NCI-H345 treated with DMSO at 0.1 percent for 48 hours (cell line): ENCODE data around the gene HDLBP.

ENCODE experiments used
- DNase-seq: peaks from one replicate; lab custom pipeline; 2025; ENCODE audit not compliant: unreplicated experiment; lab: John Stamatoyannopoulos, UW

Gene HDLBP

DNA sequence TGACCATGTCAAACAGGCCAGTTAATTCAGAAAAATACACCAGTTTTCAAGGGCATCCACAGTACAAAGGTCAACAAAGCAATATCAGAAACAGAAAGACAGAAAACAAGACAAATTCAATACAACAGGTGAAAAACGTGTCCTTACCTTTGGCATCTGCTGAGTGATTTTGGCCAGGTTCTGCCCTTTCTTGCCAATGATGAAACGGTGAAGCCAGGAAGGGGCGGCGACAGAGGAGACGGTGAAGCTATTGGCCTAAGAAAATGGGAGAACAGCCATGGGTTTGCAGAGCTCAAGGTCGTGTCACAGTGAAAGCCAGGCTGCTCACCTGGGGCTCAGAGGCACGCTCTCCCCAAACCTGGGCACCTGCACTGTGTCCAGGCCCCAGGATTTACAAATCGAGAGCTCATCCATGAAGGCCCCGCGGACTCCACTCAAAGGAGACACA is 60.5 kb downstream of the HDLBP start:
- DNase-seq = no peak

DNA sequence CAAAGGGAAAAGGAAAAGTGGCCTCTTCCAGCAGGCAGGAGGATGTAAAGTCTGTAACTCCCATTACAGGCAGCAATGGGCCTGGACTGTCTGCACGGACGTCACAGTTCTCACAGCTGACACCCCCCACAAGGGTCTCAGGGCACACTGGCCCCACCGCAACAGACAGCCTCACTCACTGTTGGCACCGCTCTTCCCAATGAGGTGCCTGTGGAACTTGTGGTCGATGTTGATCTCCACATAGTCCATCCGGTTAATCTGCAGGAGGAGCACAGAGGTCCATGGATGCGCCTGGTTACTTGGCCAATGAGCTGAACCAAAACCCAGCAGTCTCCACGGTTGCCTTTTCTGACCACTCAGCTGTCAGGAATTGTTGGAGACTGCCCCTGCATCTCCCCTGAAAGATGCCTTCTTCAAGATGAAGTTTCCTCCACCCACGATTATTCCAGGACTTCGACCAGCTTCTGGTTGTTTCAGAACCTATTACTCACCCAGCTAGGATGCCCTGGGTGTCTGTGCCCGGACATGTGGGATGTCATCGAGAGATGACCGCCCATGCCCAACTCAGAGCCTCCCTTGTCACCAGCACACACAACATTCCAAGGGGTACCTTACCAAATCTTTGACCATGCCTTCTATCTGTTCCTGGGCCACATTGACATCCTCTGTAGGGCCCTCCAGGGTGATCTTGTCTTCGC is 62.5 kb downstream of the HDLBP start:
- DNase-seq = no peak

DNA sequence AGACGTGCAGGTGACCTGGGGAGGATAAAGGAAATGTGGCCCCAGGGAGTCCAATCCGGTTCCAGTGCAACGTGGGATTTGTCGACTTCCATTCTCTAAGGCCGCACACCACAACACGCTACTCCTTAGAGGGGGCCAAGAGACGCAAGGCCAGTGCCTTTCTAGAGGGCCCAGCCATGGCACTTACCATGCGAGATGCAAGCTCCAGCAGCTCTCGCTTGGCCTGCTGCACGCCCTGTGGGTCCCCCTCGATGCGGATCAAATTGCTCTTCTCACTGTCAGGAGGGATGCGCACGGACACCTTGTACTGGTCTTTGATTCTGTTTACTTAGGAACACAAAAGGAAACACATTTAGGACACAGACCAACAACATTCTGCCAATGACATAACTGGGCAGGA is 65.8 kb downstream of the HDLBP start:
- DNase-seq = no peak

DNA sequence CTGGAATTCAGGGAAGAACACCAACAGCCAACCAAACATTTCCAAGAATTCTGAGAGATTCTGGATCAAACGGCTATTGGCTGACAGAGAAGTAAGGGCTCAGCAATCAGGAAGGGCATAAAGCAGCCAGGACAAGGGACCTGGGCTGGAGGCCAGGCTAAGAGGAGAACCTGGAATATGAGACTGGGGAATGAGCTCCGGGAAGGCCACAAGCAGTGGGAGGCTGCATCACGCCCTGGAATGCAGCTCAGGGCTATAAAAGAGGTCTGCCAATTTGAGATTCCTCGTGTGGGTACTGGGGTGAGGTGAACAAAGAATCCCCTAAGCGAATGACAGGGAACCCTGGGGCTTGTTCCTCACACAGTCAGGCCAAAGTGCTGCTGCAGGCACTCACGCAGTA is 66.6 kb downstream of the HDLBP start:
- no peak for DNase-seq

DNA sequence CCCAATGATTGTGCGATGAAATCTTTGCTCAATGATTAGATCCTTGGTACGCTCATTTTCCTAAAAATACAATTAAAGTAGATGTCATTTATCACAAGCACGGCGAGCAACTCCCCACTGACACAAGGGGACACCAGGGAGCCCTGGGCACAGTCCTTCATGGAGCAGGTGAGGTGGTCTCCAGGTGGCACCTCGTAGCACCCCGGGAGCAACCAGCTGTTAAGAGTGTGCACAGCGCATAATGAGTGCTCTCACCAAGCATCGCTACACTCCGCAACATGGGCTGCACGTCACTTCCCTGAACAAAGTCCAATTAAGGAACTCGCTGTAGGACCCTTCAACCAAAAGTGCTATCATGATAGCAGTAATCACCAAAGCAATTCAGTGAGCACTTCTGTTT is 67.2 kb downstream of the HDLBP start:
- no peak for DNase-seq

DNA sequence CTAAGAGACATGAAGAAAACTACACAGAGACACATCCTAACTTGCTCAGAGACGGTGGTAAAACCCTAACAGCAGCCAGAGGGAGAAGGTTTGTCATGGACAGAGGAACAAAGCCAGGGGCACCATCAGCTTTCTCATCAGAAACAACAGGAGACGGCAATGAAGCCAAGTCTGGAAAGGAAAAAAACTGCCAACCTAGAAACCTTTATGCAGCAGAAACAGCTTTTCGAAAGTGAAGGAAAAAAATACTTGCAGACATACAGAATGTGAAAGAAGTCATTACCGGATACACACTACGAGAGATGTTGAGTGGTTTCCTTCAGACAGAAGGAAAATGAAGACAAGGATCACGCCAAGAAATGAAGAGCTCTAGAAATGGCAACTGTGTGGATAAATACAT is 71.1 kb downstream of the HDLBP start:
- DNase-seq = no peak

DNA sequence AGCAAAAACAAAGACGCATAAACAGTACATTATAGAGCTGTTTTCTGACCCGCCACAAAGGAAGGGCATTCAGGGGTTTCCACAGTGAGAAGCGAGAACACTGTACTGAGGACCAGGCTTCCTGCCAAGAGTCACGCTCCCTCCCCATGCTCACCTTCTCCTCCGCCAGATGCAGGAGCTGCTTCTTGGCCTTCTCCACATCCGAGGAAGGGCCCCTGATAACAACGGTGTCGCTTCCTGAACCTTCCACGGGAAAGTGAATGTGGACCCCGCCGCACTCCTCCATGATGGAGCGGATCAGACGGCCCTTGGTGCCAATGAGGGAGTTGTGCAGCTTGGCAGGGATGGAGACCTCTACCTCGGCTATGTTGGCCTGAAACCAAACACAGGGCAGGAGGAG is 73.2 kb downstream of the HDLBP start:
- DNase-seq = no peak

DNA sequence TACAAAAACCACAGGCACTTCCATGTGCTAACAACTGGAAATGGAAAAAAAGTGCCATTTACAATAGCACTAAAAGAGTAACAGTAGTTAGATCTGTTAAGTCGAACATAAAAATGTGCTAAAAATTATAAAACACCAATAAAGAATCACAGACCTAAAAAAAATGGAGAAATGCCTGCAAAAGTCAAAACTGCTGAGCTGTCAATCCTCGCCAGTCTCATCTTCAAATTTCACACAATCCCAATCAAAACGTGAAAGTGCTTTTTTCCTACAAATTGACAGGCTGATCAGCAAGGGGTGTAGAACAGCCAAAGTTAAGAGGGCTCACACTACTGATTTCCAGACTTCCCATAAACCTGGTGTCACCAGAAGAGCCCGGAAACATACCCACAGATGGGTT is 73.8 kb downstream of the HDLBP start:
- DNase-seq = no peak

DNA sequence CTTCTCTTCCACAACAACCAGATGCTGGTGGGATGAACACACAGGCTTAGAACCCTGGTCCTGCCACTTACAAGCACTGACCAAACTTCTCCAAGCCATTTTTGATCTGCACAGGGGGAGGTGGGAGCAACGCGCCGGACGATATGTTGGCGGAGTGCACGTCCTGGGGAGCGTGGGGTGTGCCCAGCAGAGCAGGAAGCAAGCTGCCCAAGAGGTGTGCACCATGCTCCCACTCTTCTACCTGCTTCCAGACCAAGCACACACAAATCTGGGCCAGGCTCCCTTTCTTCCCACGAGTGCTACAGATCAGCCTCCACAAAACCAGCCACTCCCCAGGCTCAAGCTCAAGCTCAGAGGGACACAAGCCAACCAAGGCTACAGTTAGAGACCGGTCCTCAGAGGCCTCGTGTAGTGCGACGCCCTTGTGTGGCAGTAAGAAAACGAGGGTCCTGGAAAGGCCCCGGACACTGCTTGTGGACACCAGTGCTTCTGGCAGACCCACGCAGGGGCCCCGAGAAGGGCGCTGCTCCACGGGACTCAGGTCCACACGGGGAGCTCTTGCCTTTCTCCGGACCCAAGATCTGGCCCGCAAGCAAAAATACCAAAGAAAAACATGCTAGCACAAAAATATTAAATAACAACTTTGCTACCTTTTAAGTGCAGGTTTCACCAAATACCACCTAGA is 75.0 kb downstream of the HDLBP start:
- no peak for DNase-seq

DNA sequence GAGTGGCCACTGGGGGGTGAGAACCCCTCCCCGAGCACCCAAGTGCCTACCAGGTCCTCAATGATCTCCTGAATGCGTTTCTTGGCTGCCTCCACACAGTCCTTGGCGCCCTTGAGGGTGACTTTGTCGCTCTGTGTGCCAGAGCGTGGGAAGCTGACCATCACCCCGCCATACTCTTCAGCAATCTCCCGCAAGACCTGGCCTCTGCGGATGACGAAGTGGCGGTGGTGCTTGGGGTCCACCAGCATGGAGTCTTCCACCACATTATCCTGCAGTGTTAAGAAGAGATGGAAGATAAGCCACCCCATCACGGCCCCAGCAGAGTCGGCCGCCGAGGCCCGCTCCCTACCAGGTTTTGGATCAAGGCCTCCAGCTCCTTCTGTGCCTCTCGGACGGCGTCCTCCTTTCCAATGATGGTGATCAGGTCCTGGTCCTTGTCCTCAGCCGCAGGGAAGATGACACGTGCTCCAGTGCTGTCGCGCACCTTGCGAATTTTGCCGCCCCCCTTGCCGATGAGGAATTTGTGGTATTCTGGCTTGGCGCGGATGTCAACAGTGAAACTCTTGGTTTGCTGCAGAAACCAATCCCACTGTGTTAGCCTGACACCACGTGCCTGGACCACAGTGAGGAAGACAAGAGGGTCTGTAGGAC is 75.8 kb downstream of the HDLBP start:
- DNase-seq = no peak

DNA sequence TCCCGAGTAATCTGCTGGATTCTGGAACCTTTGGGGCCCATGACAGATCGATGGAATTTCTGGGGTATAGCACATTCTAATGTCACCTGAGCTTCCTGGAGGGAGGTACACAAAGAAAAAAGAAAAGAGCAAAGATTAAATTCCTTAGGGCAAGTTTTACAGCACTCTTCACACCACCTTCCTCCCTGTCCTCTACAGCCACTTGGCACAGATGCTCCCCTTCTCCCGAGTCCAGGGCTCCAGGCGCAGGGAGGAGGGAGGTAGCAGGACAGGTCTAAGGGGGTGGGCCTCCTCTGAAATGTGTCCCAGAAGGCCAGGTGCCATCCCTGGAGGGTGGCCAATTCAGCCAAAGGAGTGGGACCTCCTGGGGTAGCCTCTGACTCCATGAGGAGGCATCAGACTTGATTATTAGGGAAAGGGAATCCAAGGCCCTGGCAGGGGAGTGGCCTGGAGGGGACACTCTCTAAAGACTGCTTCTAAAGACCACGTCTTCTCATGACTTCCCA is 76.7 kb downstream of the HDLBP start:
- no peak for DNase-seq

DNA sequence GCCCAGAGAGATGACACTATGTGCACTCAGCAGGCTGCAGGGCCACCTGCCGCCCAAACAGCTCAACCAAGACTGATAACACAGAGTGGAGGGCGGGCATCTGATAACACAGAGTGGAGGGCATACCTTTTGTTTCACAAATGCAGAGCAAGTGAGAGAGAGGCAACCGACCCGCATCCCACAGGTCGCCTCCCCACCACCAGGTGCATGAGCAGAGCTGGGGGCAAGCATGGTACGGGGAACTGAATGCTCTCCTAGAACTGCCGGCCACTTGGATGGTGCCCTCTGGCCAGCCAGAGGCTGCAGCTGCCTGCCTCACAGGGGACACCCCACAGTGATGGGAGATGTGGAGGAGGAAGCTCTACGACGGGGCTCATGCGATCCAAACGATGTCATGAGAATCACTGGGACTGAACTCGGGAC is 77.5 kb downstream of the HDLBP start:
- DNase-seq = peak; percentile 59

DNA sequence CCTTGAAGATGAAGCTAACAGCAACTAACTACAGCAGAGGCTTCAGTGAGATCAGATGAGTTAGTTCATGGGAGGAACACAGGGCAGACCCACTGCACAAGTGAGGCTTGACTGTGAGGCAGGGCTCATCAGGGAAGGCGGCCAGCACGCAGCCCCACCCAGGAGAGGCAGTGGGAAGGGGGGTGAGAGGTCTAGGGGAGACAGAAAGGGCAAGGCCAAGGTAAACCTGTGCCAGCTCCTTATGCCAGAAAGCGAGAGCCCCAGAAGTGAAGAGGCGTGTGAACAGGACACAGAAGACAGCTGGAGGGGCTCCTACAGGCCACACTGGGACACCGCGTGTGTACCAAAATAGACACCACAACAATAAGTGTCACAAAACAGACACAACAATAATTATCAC is 78.4 kb downstream of the HDLBP start:
- DNase-seq = no peak

DNA sequence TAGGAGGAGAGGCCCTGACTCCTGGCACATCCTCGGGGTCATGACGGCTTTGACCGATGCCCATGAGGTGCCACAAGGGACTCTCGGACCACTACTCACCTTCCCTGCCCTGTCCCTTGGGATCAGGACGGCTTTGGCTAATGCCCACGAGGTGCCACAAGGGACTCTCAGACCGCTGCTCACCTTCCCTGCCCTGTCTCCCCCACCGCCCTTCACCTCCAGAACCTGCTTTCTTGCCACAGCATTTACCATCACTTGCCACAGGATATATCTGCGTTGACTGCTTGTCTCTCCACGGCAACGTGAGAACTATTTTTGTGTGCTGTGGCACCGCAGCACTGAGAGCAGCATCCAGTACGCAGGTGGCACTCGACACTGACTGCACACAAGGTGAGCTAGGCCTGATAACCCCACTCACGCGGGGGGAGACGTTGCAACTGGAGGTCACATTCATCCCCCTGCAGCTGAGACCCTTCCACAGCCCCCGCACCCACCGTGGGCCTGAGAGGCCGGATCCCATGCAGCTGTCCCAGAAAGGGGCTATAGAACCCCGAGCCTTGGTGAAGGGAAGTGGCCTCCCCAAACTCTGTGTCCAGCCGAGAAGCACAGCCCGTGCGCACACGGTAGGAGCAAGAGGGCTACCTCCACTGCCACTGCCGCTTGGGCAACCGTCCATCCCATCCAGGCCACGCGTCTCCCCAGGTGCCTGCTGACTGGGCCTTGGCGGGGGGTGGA is 79.4 kb downstream of the HDLBP start:
- DNase-seq = no peak

DNA sequence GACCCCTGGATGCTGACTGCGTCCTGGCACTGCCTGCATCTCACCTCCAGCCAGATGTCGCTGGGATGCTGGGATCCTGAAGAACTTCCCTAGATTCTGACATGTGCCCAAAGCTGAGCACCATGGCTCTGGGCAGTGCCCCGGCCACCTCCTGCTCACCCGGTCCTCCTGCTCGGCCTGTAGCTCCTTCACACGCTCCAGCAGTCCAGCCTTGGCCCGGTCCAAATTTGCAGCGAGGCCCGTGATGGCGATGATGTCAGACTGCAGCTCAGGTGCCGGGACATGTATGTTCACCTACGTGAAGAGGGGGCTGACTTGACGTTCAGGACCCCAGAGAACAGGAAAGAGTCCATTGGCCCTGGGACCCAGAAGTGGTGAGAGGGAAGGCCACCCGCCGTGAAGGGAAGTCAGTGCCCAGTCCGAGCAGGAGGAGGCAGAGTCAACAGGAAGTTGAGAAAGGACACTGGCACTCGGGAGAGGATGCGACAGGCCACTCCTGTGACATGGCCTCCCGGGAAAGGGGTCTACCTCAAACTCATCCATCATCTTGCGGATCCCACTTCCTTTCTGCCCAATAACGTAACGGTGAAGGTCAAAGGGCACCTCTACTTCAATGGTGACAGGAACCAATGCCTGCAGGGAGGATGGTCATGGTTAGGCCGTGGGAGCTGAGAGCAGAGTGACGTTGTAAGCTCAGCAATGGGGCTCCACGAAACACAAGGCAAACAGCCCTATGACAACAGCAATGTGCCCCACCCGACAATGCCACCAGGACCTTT is 80.3 kb downstream of the HDLBP start:
- DNase-seq = no peak

DNA sequence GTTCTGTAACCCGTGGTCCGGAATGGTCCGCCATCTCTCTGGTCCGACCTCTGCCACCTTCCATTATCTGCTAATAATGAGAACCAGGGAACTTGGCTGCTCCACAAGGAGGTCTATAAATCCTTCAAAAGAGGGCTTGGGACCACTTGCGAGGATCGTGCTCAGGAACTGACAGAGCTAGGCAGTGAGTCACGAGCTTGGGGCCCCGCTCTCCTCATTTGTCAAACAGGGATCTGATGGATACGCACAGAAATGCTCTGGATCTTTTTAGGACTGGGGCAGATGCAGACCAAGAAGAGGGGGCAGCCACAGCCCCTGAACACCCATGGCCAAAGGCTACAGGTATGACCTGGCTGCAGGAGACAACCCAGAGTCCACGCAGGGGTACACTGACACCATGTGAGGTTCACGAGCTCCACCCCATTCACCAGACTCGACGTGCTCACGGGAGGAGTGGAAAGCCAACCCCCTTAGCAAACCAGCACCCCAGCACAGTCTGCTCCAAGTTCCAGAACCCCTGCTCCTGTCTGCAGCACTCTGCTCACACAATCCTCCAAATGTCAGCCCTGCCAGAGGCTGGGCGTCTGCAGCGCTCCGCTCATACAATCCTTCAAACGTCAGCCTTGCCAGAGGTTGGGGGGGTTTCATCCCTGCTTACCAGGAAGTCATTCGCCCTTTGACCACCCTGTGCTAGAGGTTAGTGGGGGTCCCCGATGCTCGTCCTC is 81.2 kb downstream of the HDLBP start:
- no peak for DNase-seq

DNA sequence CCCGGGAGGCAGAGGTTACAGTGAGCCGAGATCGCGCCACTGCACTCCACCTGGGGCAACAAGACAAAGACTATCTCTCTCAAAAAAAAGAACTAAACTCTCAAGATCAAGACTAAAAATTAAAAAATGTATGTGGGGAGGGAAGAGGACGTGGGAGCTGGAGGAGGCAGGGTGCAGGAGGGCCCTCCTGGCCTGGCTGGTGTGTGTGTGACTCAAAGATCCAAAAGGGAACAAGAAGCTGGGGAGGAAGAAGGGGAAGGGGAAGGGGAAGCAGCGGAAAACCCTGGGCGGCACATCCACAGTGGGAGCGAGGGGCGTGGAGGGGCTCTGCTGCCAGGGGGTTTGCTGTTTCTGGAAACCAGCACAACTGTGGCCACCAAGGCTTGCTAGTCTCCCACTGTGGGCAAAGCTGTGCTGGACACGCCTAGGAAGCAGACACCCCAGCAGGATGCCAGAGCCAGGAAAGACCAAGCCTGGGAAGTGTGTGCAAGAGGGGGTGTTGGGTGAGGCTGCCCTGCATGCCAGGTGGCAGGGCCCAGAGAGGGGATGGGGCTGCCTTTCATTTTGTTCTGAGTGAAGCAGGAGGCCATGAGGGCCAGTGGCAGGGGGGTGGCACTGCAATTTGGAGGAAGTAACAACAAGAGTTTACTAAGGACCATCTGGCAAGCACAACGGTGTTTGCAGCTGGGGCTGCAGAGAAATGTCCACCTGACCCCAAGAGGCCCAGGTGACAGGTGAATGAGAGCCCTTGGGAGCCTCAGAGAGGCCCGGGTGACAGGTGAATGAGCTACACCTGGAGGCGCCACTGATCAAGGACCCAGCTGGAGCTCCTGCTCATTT is 82.5 kb downstream of the HDLBP start:
- DNase-seq = no peak

DNA sequence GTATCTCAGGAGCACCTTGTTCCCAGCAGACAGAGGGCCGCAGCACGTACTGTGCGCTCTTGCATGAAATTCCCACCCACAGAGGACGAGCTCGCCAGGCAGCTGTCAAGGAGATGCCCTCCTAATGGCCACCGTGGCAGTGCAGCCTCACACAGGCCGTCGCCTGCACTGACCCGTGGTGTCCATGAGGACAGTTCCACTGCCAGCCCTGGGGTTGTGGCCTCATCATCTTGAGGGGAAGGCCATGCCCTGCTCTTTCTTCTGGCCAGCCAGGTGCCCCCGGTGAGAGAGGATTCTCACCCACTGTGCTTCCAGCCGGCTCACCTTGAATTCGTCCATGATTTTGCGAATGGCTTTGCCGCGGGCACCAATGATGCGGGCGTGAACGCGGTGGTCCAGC is 85.0 kb downstream of the HDLBP start:
- no peak for DNase-seq
